NCI-H1105 (cell line): ENCODE results near the gene ZAP70.

Experiments
- DNase-seq: peaks from one replicate; lab custom pipeline; 2025; lab: John Stamatoyannopoulos, UW

ZAP70 gene

DNA sequence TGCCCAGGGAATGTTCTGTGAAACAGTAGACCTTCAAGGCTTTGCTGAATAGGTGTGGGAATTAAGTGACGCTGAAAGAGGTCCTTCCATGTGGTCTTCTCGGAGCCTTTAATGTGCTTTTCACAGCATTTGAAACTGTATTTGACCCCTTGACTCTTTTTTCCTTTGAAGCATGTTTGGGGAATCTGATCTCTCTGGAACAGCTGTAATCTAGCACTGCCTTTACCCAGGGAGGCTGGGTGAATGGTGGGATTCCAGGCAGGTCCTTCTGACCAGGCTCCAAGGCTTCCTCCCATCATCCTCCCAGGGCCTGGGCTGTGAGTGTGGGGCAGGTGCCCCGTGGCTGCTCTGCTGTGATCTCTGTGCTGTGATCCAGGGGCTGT is 4.2 kb downstream of the ZAP70 start:
- no peak for DNase-seq

DNA sequence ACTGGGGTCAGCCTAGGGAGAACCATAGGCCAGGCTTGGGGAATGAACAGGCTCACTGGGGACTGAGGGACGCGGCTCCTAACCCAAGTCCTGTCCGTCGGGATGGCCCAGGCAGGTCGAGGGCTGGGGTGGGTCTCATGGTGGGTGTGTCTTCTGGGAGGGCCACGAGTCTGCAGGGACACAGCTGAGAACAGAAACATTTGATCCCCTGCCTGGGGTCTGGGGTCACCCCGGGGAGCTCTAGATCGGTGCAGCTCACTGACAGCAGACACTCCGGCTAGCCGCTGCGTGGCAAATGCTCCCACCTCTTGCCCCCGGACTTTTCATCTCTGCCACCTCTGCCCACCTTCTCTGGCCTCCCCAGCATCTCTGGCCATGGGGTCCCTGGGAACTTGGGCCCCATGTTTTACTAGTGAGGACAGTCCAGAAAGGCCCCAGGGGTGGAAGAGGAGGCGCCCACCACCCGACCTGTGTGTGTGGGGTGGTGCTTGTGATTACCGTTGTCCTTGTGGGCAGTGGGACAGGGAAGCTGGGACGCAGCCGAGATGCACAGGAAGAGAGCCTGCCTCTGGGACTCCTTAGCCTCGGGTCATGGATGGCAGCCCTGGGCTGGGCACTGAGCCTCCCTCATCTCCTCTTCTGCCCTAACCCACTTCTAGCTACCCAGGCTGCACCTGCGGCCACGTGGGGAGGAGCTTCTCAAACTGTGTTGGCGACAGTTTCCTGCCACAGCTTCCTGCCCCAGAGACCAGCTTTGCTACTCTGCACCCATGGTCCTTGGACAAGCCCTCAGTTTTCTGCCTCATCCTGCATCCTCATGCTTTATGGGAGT is 4.9 kb downstream of the ZAP70 start:
- DNase-seq, result no peak

DNA sequence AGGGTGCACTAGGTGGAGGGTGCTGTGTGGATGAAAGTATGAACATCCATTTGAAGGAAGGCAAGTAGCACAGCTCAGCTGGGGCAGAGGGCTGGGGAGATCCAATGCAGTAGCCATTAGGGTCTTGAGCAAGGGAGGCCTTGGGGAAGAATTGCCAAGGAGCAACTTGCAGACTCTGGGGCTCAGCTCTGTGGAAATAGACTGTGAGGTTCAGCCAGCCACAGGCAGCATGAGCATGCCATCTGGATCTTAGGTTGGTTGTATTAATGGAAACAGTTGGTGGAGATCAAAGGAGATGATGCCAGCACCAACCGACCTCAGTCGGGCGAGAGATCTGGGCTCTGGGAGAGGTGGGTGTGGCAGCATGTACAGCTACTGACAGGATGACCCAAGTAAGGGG is 5.6 kb downstream of the ZAP70 start:
- DNase-seq, result no peak

DNA sequence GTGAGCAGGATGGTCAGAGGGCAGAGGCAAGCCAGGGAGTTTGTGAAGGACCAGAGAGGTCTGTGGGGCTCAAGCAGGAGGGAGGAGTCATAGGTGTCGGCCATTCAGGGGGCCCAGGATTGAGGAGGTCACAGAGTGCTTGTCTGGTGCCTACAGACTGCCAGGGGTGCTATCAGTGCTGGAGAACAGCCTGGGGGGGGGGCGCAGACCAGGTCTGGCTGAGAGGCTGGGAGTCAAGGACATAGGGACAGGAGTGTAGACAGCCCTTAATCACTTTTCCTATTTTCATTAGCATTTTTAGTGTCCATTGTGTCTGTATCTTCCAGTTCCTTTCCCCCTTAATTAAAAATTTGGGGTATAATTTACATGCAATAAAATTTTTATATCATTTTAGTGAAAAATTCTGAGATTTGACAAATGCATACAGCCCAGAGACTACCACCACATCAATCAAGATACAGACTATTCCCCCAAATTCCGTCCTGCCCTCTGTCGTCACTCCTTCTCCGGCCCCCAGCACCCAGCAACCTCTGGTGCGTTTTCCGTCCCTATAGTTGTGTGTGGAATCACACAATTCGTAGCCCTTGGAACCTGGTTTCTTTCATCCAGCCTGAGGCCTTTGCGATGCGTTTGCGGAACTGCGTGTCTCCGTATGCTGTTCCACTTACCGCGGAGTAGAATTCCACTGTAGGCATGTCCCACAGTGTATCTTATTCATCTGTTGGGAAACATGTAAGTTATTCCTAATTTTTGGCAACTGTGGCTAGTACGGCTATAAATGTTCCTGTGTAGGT is 6.2 kb downstream of the ZAP70 start:
- DNase-seq, result no peak

DNA sequence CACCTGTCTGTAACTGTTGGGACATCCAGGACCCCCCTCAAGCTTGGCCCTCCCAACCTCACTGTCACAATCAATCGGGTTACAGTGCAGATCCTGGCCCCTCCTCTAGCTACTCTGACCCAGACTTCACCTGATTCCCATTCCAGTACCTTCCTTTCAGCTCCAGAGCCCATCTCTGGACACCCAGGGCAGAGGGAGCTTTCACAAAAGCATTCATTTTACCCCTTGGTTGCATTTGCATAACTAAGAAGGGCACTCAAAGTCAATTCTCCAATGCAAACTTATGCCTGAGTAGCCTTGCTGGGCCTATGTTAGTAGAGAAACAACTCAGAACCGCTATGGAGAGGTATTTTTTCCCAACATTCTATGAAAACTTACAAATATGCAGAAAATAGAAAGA is 7.4 kb downstream of the ZAP70 start:
- no peak for DNase-seq

DNA sequence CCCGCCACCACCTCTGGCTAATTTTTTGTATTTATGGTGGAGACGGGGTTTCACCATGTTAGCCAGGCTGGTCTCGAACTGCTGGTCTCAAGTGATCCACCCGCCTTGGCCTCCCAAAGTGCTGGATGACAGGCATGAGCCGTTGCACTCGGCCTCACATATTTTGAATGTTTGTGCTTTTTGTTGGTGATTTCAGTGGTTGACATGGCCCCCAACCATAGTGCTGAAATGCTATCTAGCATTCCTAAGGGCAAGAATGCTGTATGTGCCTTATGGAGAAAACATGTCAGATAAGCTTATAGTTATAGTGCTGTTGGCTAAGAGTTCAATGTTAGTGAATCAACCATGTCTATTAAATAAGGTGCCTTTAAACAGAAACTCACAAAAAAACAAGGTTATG is 8.9 kb downstream of the ZAP70 start:
- DNase-seq, result no peak

DNA sequence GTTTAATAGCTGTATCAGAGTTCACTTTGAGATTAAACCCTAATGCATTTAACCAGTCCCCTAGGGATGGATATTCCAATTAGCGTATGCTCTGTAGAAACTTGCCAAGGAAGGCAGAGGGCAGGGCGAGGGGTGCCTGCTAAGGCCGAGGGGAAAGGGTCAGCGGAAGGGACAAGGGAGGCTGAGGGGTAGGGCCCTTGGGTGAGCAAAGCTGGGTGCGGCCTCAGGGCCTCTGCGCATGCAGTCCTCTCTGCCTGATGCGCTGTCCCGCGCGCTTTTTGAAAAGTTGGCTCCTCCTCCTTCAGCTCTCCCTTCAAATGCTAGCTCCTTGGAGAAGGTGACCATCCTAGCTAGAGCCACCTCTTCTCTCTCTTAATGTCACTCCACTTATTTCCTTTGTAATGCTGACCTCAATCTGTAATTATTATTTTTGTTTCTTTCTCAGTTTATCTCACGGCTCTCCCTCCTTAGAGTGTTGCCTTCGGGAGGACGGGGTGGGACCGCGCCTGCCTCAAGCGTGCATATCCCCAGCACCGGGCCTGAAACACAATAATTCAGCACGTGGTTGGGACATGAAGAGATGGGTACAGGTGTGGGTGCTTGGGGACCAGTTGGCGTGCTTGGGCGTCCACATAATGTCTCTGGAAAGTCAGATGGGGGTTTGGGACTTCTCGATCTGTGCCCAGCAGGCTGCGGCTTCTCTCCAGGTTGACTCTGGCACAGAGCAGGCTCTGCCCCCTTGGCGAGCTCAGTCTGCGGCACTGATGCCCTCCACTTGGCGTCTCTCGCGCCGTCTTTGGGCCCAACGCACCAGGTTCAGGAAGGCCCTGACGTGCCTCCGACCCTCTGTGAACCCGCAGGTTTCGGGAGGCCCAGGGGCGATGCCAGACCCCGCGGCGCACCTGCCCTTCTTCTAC is 10.0 kb downstream of the ZAP70 start:
- no peak for DNase-seq

DNA sequence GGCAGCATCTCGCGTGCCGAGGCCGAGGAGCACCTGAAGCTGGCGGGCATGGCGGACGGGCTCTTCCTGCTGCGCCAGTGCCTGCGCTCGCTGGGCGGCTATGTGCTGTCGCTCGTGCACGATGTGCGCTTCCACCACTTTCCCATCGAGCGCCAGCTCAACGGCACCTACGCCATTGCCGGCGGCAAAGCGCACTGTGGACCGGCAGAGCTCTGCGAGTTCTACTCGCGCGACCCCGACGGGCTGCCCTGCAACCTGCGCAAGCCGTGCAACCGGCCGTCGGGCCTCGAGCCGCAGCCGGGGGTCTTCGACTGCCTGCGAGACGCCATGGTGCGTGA is 10.7 kb downstream of the ZAP70 start:
- DNase-seq, result no peak

DNA sequence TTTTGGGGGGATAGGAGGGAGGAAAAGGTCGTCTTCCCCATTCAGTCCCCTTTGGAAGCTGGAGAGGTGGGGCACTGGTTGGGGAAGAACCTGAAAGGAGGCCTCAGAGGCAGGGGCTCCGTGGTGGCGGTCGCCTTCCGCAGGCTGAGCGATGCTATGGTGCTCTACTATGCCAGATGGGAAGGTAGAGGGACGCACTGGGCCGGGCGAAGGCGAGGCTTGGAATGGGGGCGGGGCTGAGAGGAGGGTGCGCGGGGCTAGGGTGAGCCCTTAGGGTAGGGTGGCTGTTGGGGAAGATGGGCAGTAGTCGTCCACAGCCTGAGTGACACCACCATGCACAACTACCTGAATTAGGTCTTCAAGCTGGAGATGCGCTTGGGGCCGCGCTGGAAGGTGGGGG is 11.1 kb downstream of the ZAP70 start:
- DNase-seq, result no peak

DNA sequence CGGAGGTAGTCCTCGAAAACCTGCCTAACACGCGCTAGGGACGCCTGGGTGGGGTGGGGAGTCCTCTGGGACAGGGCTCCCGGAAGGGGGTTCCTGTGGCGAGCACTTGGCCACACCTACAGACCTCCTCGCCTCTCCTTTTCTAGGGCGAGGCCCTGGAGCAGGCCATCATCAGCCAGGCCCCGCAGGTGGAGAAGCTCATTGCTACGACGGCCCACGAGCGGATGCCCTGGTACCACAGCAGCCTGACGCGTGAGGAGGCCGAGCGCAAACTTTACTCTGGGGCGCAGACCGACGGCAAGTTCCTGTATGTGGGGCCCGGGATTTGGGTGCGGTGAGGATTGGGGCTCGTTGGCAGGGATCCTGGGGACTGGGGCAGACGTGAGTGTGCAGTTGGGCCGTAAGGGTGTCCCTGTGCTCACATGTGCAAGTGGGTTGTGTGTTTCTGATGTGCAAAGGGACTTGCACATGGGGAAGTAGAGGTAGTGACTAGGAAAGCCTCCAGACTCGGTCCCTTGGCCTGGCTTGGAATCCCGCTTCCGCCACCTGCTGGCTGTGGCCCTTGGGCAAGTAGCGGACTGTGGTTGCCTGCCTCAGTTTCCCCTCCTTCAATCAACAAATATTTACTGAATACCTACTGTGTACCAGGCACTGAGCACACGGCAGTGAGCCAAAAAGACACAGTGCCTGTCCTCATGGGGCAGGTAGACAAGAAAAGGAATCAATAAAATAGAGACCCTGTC is 11.7 kb downstream of the ZAP70 start:
- DNase-seq, result no peak

DNA sequence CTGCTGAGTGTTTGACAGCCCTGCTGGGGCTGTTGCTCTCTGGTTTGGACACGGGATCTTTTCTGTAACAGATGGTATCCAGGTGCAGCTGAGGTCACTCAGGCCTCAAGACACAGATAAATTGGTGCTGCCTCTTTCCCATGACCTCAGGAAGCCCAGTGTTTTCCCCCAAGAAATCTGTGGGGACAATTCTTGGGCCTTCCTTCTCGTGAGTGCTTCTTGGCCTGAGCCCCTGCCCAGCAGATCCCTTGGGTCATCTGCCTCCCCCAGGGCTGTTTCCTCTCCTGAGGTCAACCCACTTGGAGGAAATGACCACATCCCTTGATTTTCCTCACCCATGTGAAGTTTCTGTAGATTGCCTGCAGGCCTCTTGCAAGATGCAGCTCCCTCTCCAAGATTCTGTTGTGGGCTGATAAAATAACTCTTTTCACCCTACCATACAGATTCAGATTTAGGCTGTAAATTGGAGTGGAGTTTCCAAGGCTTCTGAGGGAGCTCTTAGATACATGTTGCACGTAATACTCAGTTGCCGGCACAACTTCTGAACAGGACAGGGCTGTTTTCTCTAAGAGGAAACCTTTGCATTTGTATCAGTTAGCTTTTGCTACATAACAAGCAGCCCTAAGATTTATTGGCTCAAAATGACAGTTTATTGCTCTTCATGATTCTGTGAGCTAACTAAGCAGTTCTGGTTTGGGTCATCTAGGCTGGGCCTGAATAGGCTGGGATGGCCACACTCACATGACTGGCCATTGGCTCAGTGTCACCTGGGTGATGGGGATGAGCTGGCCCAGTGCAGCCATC is 13.1 kb downstream of the ZAP70 start:
- no peak for DNase-seq

DNA sequence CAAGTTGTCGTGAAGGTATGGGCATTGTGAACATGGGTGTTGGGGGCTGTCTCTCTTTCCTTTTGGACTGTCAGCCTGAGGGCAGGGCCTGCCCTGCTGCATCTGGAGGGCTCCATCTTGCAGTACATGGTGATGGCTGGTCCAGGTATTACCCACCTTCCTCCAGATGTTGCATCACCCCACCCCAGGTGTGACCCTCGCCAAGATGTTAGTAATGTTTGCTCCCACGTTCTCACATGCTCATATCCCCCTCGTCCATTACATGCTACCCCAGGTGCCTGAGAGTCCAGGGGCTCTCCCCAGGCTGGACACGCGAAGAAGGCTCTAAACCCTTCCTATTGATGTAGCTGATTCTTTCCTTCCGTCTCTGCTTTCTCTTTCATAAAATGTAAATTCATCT is 13.9 kb downstream of the ZAP70 start:
- no peak for DNase-seq

DNA sequence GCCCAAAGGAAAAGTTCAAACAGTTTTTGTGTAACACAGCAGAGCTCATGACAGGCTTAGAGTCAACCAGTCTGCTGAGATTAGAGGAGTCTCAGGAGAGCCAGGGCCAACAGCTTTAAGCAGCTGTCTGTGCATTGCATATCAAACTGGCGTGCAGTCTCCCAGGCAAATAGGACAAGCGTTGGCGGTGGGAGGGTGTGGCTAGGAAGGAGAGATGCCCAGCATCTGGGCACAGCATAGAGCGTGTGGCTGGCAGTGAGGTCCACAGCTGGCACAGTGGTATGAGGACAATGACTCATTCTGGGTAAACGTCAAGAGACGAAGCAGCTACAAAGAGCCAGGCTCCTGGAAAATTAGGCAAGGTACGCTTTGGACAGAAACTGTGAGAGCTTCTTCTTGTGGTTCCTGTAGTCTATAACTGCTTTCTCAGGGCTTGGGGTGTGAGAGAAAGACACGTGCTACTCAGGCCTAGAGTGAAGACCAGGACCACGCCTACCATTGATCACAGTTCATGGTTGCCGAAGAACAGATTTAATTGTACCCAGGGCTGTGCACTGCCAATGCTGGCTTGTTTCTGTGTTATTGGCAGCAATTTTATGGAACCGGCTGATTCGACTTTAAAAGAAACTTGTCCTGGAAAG is 14.8 kb downstream of the ZAP70 start:
- no peak for DNase-seq

DNA sequence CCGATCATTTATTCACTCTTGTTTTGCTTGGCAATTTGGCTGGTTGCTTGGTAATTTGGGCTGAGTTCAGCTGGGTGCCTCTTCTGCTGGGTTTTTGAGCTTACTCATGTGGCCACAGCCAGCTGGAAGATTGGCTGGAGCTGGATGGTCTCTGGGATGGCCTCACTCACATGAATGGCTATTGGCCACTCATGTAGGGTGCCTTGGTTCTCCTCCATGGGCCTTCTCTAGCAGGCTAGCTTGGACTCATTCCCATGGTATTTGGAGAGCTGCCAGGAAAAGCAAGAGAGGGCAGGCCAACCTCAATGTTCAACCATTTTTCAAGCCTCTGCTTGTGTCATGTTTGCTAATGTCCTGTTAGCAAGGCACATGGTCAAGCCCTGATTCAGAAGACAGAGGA is 16.9 kb downstream of the ZAP70 start:
- DNase-seq, result no peak

DNA sequence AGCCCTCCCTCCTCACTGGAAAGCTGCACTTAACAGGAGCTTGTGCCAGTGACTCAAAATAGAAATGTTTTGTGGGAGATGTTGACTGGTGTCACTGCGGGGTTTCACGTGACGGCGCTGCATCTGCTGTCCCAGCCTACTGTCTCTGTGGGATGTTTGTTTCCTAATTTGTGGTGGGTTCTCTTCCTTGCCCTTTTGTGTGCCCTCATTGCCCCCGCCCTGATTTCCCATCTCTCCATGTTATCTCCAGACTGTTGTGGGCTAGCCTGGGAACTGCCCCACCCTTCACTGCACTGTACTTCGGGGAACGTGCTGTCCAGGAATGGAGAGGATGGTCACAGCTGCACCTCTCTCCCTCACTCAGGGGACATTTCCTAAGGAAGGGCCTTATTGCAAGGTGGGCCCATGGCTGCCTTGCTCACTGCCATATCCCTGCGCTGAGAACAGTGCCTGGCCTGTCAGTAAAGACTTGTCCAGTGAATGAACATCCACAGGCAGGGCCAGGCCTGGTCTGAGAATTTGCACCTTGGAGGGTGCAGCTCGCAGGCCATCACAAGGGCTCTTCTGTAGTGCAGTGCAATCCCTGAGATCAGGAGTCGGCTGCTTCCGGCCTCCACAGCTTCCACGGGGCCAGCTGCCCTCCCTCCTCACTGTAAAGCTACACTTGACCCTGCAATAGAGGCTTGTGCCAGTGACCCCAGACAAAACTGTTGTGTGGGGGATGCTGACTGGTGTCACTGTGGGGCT is 18.1 kb downstream of the ZAP70 start:
- no peak for DNase-seq

DNA sequence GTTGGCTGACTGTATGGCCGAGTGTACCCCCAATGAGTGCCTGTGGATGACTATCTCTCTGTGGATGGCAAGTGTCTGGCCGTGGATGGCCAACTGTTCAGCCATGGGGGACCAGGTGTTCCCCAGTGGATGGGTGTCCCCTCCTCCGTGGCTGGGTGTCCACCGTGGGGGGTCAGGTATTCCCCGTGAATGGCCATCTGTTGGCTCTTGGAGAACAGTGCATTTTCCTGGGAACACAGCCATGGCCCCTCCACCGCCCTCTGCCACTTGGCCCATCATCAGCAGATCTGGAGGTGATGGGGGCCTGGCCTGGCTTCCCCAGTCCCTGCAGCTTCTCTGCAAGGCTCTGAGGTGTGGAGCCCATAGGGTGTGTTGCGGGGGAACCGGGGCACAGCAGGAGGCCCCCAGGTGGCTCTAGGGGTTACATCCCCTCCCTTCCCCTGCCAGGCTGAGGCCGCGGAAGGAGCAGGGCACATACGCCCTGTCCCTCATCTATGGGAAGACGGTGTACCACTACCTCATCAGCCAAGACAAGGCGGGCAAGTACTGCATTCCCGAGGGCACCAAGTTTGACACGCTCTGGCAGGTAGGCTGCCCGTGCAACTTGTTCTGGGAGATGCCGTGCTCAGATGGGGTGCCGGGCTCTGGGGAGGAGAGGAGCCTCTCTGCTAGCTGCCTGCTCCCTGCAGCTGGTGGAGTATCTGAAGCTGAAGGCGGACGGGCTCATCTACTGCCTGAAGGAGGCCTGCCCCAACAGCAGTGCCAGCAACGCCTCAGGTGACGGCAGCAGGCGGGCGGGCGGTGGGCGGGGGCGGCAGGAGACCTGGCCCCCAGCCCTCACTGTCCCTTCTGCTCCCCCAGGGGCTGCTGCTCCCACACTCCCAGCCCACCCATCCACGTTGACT is 19.3 kb downstream of the ZAP70 start:
- DNase-seq, result no peak

DNA sequence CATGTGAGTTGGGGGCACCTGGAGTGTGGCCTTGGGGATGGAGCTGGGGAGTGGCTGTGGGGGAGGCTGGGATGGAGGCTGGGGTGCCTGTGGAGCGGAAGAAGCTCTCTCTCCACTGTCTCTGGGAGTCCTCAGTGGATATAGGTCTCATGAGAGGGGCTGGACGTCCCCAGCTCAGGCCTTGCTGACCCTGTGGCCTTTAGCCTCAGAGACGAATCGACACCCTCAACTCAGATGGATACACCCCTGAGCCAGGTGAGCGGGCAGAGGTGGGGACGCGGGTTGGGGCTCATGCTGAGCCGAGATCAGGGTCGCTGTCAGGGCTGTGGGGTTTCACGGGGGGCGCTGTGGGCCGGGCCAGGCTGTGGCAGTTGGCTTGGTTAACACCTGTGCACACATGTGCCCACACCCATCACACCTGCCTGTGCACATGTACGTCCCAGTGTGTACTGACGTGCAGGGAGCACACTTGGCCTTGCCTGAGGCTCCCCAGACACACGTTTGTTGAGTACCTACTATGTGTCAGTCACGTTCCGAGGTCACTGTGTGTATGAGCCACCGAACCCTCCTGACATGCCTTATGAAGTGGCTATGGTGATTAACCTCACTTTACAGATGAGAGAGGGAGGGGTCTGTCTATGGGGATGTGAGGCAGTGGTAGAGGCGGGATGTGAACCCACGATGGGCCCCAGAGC is 20.1 kb downstream of the ZAP70 start:
- no peak for DNase-seq
